Mesothelial cell of epicardium (in vitro differentiated cells): ENCODE results near the gene PANK1. TPM values are rescaled to one million over a fixed set of nuclear protein-coding genes. Genes with fewer than 3 reads are reported as not detected.

Experiments used
- DNase-seq, 2 experiments: peaks; one replicate each; pipeline ENCODE4 v3.0.0; 2021; ENCODE audit warnings: low spot score in 2 of 2; ENCODE audit not compliant: unreplicated experiment in 2 of 2
- H3K27ac Mint-ChIP-seq: 2 replicates; pipeline ENCODE4 v1.8.0; 2021; ENCODE audit warnings: mixed read lengths
- H3K27me3 Mint-ChIP-seq: 2 replicates; pipeline ENCODE4 v1.8.0; 2021; ENCODE audit warnings: low read depth, mixed read lengths
- H3K36me3 Mint-ChIP-seq: 2 replicates; pipeline ENCODE4 v1.8.0; 2021; ENCODE audit warnings: mixed read lengths
- H3K4me1 Mint-ChIP-seq: 2 replicates; pipeline ENCODE4 v1.8.0; 2021; ENCODE audit warnings: mixed read lengths
- H3K4me3 Mint-ChIP-seq: 2 replicates; pipeline ENCODE4 v1.8.0; 2021; ENCODE audit warnings: mild to moderate bottlenecking, moderate library complexity, mixed read lengths
- H3K9me3 Mint-ChIP-seq: 2 replicates; pipeline ENCODE4 v1.8.0; 2021; ENCODE audit warnings: mixed read lengths
- CTCF ChIP-seq: fragments of 200-600 bp; sonication (generic); IDR thresholded peaks from one replicate; pipeline ENCODE4 v1.5.0; 2021; ENCODE audit warnings: antibody characterized with exemption; ENCODE audit not compliant: unreplicated experiment
- total RNA-seq: library from RNA; stranded (reverse); gene quantifications from 3 replicates; pipeline ENCODE4 v1.2.1, GENCODE V29; 2021

The PANK1 gene
- total RNA-seq, 1 donor from 2014 or later, result 27.2 TPM

DNA sequence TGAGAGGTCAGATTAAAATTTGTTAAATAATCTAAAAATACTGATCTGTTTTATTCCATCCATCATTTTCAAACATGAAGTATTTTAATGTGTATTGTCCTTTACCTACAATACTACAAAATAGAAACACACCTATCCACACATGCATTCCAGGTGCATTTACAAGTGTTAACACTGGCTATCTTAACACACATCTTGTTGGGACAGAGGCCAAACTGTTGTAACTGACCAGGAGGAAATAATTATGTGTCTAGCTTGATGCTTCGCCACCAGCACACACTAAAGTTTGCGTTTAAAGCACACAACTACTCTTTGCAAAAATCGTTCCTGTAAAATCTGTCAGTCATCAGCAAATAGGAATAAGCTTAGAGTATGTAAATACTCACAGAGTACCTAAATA is 2.8 kb downstream of the PANK1 start:
- H3K4me3 Mint-ChIP-seq, result peak overlapping the region; percentile 15
- peaks cover 25% of the 10 kb centered on the region for H3K4me1 Mint-ChIP-seq
- no peak overlapping the region for H3K27ac Mint-ChIP-seq
- H3K36me3 Mint-ChIP-seq, result peaks cover 3% of the 10 kb centered on the region
- H3K27me3 Mint-ChIP-seq, result no peaks in the 10 kb centered on the region
- H3K9me3 Mint-ChIP-seq, result no peaks in the 10 kb centered on the region
- DNase-seq, result no peak
- no peak for TF ChIP-seq CTCF

DNA sequence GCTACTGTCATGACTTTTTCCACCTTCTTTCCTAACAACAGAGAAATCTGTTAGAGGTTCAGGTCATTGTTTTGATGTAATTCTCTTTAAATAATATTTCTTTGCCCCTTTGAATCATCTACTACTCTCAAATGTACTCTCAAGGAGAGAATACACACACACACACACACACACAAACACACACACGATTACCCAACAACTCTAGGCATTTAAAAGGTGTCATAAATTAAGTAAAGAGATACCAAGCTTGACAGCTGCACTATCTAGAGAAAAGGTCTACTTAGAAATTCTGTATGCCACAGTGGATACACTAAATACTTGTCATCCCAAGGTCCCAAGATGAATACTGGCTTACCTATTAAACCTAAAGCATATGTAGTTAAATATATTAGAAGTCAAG is 4.8 kb downstream of the PANK1 start:
- no peaks in the 10 kb centered on the region for H3K27me3 Mint-ChIP-seq
- TF ChIP-seq CTCF, result no peak
- H3K9me3 Mint-ChIP-seq, result no peaks in the 10 kb centered on the region
- no peak overlapping the region for H3K4me3 Mint-ChIP-seq
- H3K36me3 Mint-ChIP-seq, result peaks cover 3% of the 10 kb centered on the region
- H3K27ac Mint-ChIP-seq, result no peak overlapping the region
- DNase-seq, result no peak
- peaks cover 9% of the 10 kb centered on the region for H3K4me1 Mint-ChIP-seq

- Mint-ChIP-seq H3K4me3 (no peak overlapping the region), H3K4me1 (peaks cover 7% of the 10 kb centered on the region), H3K27me3 (no peaks in the 10 kb centered on the region), H3K9me3 (no peaks in the 10 kb centered on the region), H3K27ac (no peak overlapping the region), H3K36me3 (peaks cover 8% of the 10 kb centered on the region)
- no peak for DNase-seq
- TF ChIP-seq CTCF, result no peak
Observed at GRCh38 chr10:89639326-89639725, 5.7 kb downstream of the PANK1 start.

DNA sequence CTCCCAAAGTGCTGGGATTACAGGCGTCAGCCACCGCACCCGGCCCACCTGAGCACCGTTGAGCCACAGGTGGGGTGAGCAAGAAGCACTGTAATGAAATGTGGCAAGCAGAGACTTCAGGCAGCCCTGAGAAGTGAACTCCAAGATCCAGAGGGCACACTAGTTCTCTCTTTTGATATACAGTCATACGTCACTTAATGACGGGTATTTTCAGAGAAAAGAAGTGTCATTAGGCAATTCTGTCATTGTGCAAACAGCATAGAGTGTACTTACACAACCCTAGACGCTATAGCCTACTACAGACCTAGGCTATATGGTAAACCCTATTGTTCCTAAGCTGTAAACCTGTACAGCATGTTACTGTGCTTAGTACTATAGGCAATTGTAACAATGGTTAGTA is 7.9 kb downstream of the PANK1 start:
- DNase-seq, result no peak
- no peaks in the 10 kb centered on the region for H3K9me3 Mint-ChIP-seq
- H3K27me3 Mint-ChIP-seq, result no peaks in the 10 kb centered on the region
- H3K27ac Mint-ChIP-seq, result no peak overlapping the region
- H3K36me3 Mint-ChIP-seq, result peaks cover 14% of the 10 kb centered on the region
- peaks cover 7% of the 10 kb centered on the region for H3K4me1 Mint-ChIP-seq
- no peak overlapping the region for H3K4me3 Mint-ChIP-seq
- no peak for TF ChIP-seq CTCF

- no peaks in the 10 kb centered on the region for H3K9me3 Mint-ChIP-seq
- peaks cover 14% of the 10 kb centered on the region for H3K36me3 Mint-ChIP-seq
- H3K27ac Mint-ChIP-seq, result no peak overlapping the region
- no peaks in the 10 kb centered on the region for H3K27me3 Mint-ChIP-seq
- no peak for DNase-seq
- peaks cover 12% of the 10 kb centered on the region for H3K4me1 Mint-ChIP-seq
- TF ChIP-seq CTCF, result no peak
- no peak overlapping the region for H3K4me3 Mint-ChIP-seq
Observed at GRCh38 chr10:89634637-89635036, 10.4 kb downstream of the PANK1 start.

DNA sequence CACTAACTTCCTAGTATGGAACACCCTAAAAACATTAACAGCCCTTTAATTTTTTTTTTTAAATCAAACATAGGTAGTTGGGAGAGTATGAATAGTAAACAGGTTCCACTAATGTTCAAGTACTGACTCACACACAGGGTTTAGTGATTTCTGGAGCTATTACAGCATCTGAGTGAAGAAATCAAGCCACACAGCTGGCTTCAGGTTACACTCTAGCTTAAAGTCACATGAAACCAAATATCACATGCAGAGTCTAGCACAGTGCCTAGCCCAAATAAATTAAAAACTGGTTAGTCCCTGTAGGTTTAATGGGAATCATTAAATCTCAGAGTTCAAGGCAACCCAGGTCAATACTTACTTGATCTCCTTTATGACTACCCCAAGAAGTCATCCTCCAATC is 11.6 kb downstream of the PANK1 start:
- Mint-ChIP-seq H3K36me3 (peaks cover 12% of the 10 kb centered on the region), H3K27ac (no peak overlapping the region), H3K4me1 (peaks cover 15% of the 10 kb centered on the region), H3K4me3 (no peak overlapping the region), H3K9me3 (no peaks in the 10 kb centered on the region), H3K27me3 (no peaks in the 10 kb centered on the region)
- TF ChIP-seq CTCF, result no peak
- no peak for DNase-seq
